Neural cell (in vitro differentiated cells): Measurements from ENCODE around the gene LPIN1. TPM values are rescaled to one million over a fixed set of nuclear protein-coding genes. Genes with fewer than 3 reads are reported as not detected.
A peak's percentile ranks its signal among the peaks of the same experiment; 100 is the strongest.

Experiments
- H2AFZ ChIP-seq: fragments of 200-600, 300-800 bp; sonication (generic), shearing (Covaris generic); 2 replicates; pipeline ENCODE4 v1.6.0; 2014; ENCODE audit warnings: low read depth, mild to moderate bottlenecking, antibody characterized with exemption, low read length, moderate library complexity
- H3F3A ChIP-seq: fragments of 200-600 bp; shearing (Covaris generic); 2 replicates; pipeline ENCODE4 v1.6.1; 2016; ENCODE audit warnings: mild to moderate bottlenecking, moderate library complexity, mixed read lengths, antibody characterized with exemption, low read length; ENCODE audit not compliant: insufficient read depth, poor library complexity, severe bottlenecking
- H3K27ac ChIP-seq: fragments of 200-600, 300-800 bp; sonication (generic), shearing (Covaris generic); 2 replicates; pipeline ENCODE4 v1.5.1; 2014; ENCODE audit warnings: mild to moderate bottlenecking, low read length, moderate library complexity
- H3K27me3 ChIP-seq: fragments of 300-800, 200-600 bp; sonication (generic), shearing (Covaris generic); 2 replicates; pipeline ENCODE4 v1.6.0; 2014; ENCODE audit warnings: mild to moderate bottlenecking, low read depth, low read length, moderate library complexity; ENCODE audit not compliant: insufficient read depth
- H3K36me3 ChIP-seq: fragments of 300-800, 200-600 bp; sonication (generic), shearing (Covaris generic); 2 replicates; pipeline ENCODE4 v1.5.1; 2014; ENCODE audit warnings: mild to moderate bottlenecking, antibody characterized with exemption, low read length, moderate library complexity; ENCODE audit not compliant: insufficient read depth
- H3K4me2 ChIP-seq: fragments of 300-800, 200-600 bp; sonication (generic), shearing (Covaris generic); 2 replicates; pipeline ENCODE4 v1.6.0; 2014; ENCODE audit warnings: mild to moderate bottlenecking, low read length
- H3K4me3 ChIP-seq: fragments of 300-800, 200-600 bp; sonication (generic), shearing (Covaris generic); 2 replicates; pipeline ENCODE4 v1.5.1; 2014; ENCODE audit warnings: mild to moderate bottlenecking, low read length, moderate library complexity
- H3K79me2 ChIP-seq: fragments of 200-600 bp; shearing (Covaris generic); replicated peaks from 2 replicates; pipeline ENCODE4 v1.6.0; 2014; ENCODE audit warnings: mild to moderate bottlenecking, low read length, moderate library complexity; ENCODE audit not compliant: insufficient read depth
- H3K9ac ChIP-seq: fragments of 300-800, 200-600 bp; sonication (generic), shearing (Covaris generic); 2 replicates; pipeline ENCODE4 v1.6.1; 2016; ENCODE audit warnings: mild to moderate bottlenecking, low read length, mixed read lengths
- H3K9me2 ChIP-seq: fragments of 200-600 bp; shearing (Covaris generic); 2 replicates; pipeline ENCODE4 v1.6.1; 2016; ENCODE audit warnings: mild to moderate bottlenecking, low read length, mixed read lengths; ENCODE audit not compliant: insufficient read depth
- H3K9me3 ChIP-seq: fragments of 200-600, 300-800 bp; sonication (generic), shearing (Covaris generic); 2 replicates; pipeline ENCODE4 v1.6.1; 2016; ENCODE audit warnings: mild to moderate bottlenecking, mixed run types, low read length, moderate library complexity, mixed read lengths
- H4K20me1 ChIP-seq: fragments of 200-600 bp; shearing (Covaris generic); 2 replicates; pipeline ENCODE4 v1.6.1; 2016; ENCODE audit warnings: mild to moderate bottlenecking, mixed run types; ENCODE audit not compliant: insufficient read depth
- EP300 ChIP-seq: fragments of 450-650 bp; conservative IDR thresholded peaks from 2 replicates; pipeline ENCODE4 v1.6.1; 2014; ENCODE audit warnings: antibody characterized with exemption, mild to moderate bottlenecking, moderate library complexity; ENCODE audit not compliant: poor library complexity, severe bottlenecking
- EZH2 ChIP-seq: fragments of 200-600, 300-800 bp; shearing (Covaris generic), sonication (generic); IDR thresholded peaks from 2 replicates; pipeline ENCODE4 v1.6.1; 2014; ENCODE audit warnings: antibody characterized with exemption, low read length, borderline replicate concordance, mild to moderate bottlenecking; ENCODE audit not compliant: insufficient read depth, poor library complexity, severe bottlenecking
- MXI1 ChIP-seq: fragments of 450-650 bp; conservative IDR thresholded peaks from 2 replicates; pipeline ENCODE4 v1.6.1; 2014; ENCODE audit warnings: antibody characterized with exemption, mild to moderate bottlenecking; ENCODE audit not compliant: poor library complexity, severe bottlenecking
- POLR2AphosphoS5 ChIP-seq: IDR thresholded peaks from 2 replicates; pipeline ENCODE4 v1.6.1; 2012
- RAD21 ChIP-seq: fragments of 450-650 bp; conservative IDR thresholded peaks from 2 replicates; pipeline ENCODE4 v1.6.1; 2014; ENCODE audit warnings: antibody characterized with exemption, mild to moderate bottlenecking, moderate library complexity
- SMC3 ChIP-seq: fragments of 450-650 bp; conservative IDR thresholded peaks from 2 replicates; pipeline ENCODE4 v1.6.1; 2014; ENCODE audit warnings: antibody characterized with exemption, mild to moderate bottlenecking, moderate library complexity; ENCODE audit not compliant: poor library complexity
- TAF1 ChIP-seq: IDR thresholded peaks from 2 replicates; pipeline ENCODE4 v1.6.1; 2012; ENCODE audit warnings: low read depth
- polyA plus RNA-seq: library from polyadenylated mRNA; depleted of rRNA; stranded (reverse); fragments of >200 nt; gene quantifications from 2 replicates; pipeline ENCODE4 v1.2.3, GENCODE V29; 2014
- TF ChIP-seq, protein P1 (sequence below): fragments of 450-650 bp; IDR thresholded peaks from 2 replicates; pipeline ENCODE4 v1.5.1; 2014; ENCODE audit warnings: antibody characterized with exemption, mild to moderate bottlenecking, moderate library complexity; ENCODE audit not compliant: poor library complexity, severe bottlenecking
- TF ChIP-seq, protein P2 (sequence below): IDR thresholded peaks from 2 replicates; pipeline ENCODE4 v1.6.1; 2012; ENCODE audit warnings: borderline replicate concordance

Gene LPIN1
- polyA plus RNA-seq, 1 donor from 2014 or later, result 47.5 TPM

DNA sequence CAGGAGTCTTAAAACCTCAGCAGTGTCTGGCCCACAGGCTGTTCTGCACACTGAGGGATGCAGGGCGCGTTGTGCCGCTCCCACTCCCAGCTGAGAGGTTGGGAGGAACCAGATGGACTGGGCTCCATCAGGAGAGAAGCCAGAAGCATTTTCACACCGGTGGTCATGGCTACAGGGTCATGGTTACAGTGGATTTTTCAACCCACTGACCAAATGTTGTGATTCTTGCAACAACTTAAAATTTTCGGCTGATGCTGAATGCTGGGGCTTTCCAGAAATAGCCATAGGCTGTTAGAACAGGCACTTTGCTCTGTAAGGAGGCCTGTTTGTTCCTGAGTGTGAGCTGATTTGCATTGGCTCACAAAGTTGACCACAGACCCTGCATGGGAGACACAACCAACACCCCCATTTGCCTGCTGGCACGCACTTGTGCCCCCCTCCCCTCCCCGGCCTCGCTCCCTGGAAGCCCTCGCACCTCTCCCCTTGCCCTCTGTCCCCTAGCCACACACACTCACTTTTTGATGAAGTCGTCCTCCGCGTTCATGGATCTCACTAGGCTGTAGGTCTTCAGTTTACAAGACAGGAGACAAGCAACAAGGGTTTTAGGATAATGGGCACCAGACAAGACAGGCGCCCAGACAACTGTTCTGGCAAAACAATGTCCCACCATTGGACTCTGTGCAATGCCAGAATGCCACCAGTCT, 3.4 kb downstream of the LPIN1 start:
- H3K79me2 ChIP-seq, result peaks cover 50% of the 10 kb centered on the region
- H3F3A ChIP-seq, result no peaks in the 10 kb centered on the region
- no peaks in the 10 kb centered on the region for H3K9me2 ChIP-seq
- no peaks in the 10 kb centered on the region for H4K20me1 ChIP-seq
- H3K27me3 ChIP-seq, result no peaks in the 10 kb centered on the region
- H3K36me3 ChIP-seq, result no peaks in the 10 kb centered on the region
- no peak overlapping the region for H2AFZ ChIP-seq
- no peak for TF ChIP-seq SMC3
- TF ChIP-seq, protein P1, sequence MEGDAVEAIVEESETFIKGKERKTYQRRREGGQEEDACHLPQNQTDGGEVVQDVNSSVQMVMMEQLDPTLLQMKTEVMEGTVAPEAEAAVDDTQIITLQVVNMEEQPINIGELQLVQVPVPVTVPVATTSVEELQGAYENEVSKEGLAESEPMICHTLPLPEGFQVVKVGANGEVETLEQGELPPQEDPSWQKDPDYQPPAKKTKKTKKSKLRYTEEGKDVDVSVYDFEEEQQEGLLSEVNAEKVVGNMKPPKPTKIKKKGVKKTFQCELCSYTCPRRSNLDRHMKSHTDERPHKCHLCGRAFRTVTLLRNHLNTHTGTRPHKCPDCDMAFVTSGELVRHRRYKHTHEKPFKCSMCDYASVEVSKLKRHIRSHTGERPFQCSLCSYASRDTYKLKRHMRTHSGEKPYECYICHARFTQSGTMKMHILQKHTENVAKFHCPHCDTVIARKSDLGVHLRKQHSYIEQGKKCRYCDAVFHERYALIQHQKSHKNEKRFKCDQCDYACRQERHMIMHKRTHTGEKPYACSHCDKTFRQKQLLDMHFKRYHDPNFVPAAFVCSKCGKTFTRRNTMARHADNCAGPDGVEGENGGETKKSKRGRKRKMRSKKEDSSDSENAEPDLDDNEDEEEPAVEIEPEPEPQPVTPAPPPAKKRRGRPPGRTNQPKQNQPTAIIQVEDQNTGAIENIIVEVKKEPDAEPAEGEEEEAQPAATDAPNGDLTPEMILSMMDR, result no peak
- no peak for TF ChIP-seq MXI1
- no peak for TF ChIP-seq TAF1
- TF ChIP-seq EP300, result no peak
- TF ChIP-seq, protein P2, sequence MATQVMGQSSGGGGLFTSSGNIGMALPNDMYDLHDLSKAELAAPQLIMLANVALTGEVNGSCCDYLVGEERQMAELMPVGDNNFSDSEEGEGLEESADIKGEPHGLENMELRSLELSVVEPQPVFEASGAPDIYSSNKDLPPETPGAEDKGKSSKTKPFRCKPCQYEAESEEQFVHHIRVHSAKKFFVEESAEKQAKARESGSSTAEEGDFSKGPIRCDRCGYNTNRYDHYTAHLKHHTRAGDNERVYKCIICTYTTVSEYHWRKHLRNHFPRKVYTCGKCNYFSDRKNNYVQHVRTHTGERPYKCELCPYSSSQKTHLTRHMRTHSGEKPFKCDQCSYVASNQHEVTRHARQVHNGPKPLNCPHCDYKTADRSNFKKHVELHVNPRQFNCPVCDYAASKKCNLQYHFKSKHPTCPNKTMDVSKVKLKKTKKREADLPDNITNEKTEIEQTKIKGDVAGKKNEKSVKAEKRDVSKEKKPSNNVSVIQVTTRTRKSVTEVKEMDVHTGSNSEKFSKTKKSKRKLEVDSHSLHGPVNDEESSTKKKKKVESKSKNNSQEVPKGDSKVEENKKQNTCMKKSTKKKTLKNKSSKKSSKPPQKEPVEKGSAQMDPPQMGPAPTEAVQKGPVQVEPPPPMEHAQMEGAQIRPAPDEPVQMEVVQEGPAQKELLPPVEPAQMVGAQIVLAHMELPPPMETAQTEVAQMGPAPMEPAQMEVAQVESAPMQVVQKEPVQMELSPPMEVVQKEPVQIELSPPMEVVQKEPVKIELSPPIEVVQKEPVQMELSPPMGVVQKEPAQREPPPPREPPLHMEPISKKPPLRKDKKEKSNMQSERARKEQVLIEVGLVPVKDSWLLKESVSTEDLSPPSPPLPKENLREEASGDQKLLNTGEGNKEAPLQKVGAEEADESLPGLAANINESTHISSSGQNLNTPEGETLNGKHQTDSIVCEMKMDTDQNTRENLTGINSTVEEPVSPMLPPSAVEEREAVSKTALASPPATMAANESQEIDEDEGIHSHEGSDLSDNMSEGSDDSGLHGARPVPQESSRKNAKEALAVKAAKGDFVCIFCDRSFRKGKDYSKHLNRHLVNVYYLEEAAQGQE, result no peak
- TF ChIP-seq EZH2, result no peak
- TF ChIP-seq RAD21, result no peak
- TF ChIP-seq POLR2AphosphoS5, result no peak
- H3K9me3 ChIP-seq, result no peaks in the 10 kb centered on the region
- no peak overlapping the region for H3K4me2 ChIP-seq
- no peak overlapping the region for H3K27ac ChIP-seq
- no peak overlapping the region for H3K9ac ChIP-seq
- peak overlapping the region; percentile 95 for H3K4me3 ChIP-seq

DNA sequence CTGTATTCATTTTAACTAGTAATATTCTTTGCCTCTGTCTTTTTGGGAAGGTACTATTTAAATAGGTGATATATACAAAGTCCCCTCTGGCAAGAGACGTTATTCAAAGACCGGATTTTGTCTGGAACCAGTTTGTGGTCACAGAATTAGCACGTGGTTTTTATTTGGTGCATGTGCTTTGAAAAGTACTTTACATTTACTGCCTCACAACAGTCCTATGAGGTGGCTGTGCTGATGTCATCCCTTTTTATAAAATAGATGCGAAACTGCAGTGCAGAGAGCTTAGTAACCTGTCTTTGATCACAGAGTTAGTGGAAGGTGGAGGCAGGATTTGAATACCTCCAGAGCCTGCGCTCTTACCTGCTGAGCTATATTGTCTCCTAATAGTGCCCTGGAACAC, 4.0 kb downstream of the LPIN1 start:
- no peaks in the 10 kb centered on the region for H4K20me1 ChIP-seq
- no peak overlapping the region for H3K4me2 ChIP-seq
- H2AFZ ChIP-seq, result no peak overlapping the region
- no peak overlapping the region for H3K4me3 ChIP-seq
- H3K79me2 ChIP-seq, result peaks cover 52% of the 10 kb centered on the region
- H3K36me3 ChIP-seq, result no peaks in the 10 kb centered on the region
- no peaks in the 10 kb centered on the region for H3K27me3 ChIP-seq
- H3K9me3 ChIP-seq, result no peaks in the 10 kb centered on the region
- no peaks in the 10 kb centered on the region for H3F3A ChIP-seq
- no peaks in the 10 kb centered on the region for H3K9me2 ChIP-seq
- H3K27ac ChIP-seq, result no peak overlapping the region
- no peak overlapping the region for H3K9ac ChIP-seq
- TF ChIP-seq POLR2AphosphoS5 (no peak), RAD21 (no peak), SMC3 (no peak)
